Occipital lobe (tissue), 2 donors: ENCODE data around the gene POMGNT2. TPM values are rescaled to one million over a fixed set of nuclear protein-coding genes. Genes with fewer than 3 reads are reported as not detected.
"Not testable (repeated sequence)": the region's sequence is repeated elsewhere in the genome, so short reads cannot be mapped to it uniquely, and the experiment has no call there.

ENCODE experiments used
- DNase-seq: peaks from one replicate; lab custom pipeline; 2025; lab: John Stamatoyannopoulos, UW
- total RNA-seq: library from RNA; depleted of rRNA; stranded (reverse); fragments of >200 nt; gene quantifications from one replicate; pipeline ENCODE4 v1.2.3, GENCODE V29; 2014

The POMGNT2 gene
- total RNA-seq, 1 donor from 2014 or later, result 15.9 TPM

- DNase-seq, result no peak
Observed at GRCh38 chr3:43075904-43076661, 29.8 kb downstream of the POMGNT2 start.

- DNase-seq, result no peak
Observed at GRCh38 chr3:43074901-43075689, 30.8 kb downstream of the POMGNT2 start.

GRCh38 chr3:43074482-43074881 is 31.4 kb downstream of the POMGNT2 start:
- DNase-seq, result no peak

GRCh38 chr3:43073836-43074220 is 32.1 kb downstream of the POMGNT2 start:
- peak; percentile 72 for DNase-seq

GRCh38 chr3:43073116-43073835 is 32.6 kb downstream of the POMGNT2 start:
- no peak for DNase-seq

- DNase-seq, result no peak
Observed at GRCh38 chr3:43072361-43072760, 33.5 kb downstream of the POMGNT2 start.

GRCh38 chr3:43071313-43071893 is 34.5 kb downstream of the POMGNT2 start:
- DNase-seq, result no peak

GRCh38 chr3:43070670-43071069 is 35.2 kb downstream of the POMGNT2 start:
- DNase-seq, result not testable (repeated sequence)

- no peak for DNase-seq
Observed at GRCh38 chr3:43063114-43063513, 42.8 kb downstream of the POMGNT2 start.

- no peak for DNase-seq
Observed at GRCh38 chr3:43062564-43063040, 43.3 kb downstream of the POMGNT2 start.

GRCh38 chr3:43062040-43062563 is 43.8 kb downstream of the POMGNT2 start:
- DNase-seq, result no peak

GRCh38 chr3:43061101-43061895 is 44.6 kb downstream of the POMGNT2 start:
- DNase-seq, result no peak

- no peak for DNase-seq
Observed at GRCh38 chr3:43059456-43059855, 46.4 kb downstream of the POMGNT2 start.

GRCh38 chr3:43055806-43056770 is 49.8 kb downstream of the POMGNT2 start:
- DNase-seq, result no peak

GRCh38 chr3:43055393-43055792 is 50.5 kb downstream of the POMGNT2 start:
- DNase-seq, result no peak

- no peak for DNase-seq
Observed at GRCh38 chr3:43054754-43055153, 51.1 kb downstream of the POMGNT2 start.

- DNase-seq, result no peak
Observed at GRCh38 chr3:43053291-43053690, 52.6 kb downstream of the POMGNT2 start.

GRCh38 chr3:43048470-43048869 is 57.4 kb downstream of the POMGNT2 start:
- no peak for DNase-seq

GRCh38 chr3:43046583-43046982 is 59.3 kb downstream of the POMGNT2 start:
- DNase-seq, result no peak
